ENCODE measurements around the gene MAP2K4. TPM values are rescaled to one million over a fixed set of nuclear protein-coding genes. Genes with fewer than 3 reads are reported as not detected.

The MAP2K4 gene
- total RNA-seq, 4 donors from 2014 or later: 23.1 to 31.9 (median 31.0) TPM

GRCh38 chr17:11986179-11986941 lies 34.3 kb upstream of the MAP2K4 start:
- no peaks in the 10 kb centered on the region for H3K9me3 ChIP-seq
- H3K27ac ChIP-seq (replicated peaks in 1 of 4): no peak overlapping the region
- intact Hi-C loops (cut with DNase I): loop anchor here (5.0 kb wide), 1 partner anchor 1109 kb away; no protein-coding TSS in a partner anchor
- no peak for DNase-seq (ENCODE audit: extremely low spot score)
- no peaks in the 10 kb centered on the region for H3K27me3 ChIP-seq
- H3K4me1 ChIP-seq: peaks cover 0 to 7% (median 5%) of the 10 kb centered on the region in 4 donors
- H3K4me3 ChIP-seq: no peak overlapping the region
- 87% methylated on average over 4 of the region's 4 CpGs for WGBS
- H3K36me3 ChIP-seq: peaks cover 35 to 75% (median 54%) of the 10 kb centered on the region in 4 donors
- TF ChIP-seq POLR2AphosphoS5 (IDR thresholded peaks at IDR 0.05) (no peak), EP300 (IDR thresholded peaks at IDR 0.05) (no peak), POLR2A (IDR thresholded peaks at IDR 0.05; ENCODE audit: low read depth) (no peak)
- TF ChIP-seq, protein P1, sequence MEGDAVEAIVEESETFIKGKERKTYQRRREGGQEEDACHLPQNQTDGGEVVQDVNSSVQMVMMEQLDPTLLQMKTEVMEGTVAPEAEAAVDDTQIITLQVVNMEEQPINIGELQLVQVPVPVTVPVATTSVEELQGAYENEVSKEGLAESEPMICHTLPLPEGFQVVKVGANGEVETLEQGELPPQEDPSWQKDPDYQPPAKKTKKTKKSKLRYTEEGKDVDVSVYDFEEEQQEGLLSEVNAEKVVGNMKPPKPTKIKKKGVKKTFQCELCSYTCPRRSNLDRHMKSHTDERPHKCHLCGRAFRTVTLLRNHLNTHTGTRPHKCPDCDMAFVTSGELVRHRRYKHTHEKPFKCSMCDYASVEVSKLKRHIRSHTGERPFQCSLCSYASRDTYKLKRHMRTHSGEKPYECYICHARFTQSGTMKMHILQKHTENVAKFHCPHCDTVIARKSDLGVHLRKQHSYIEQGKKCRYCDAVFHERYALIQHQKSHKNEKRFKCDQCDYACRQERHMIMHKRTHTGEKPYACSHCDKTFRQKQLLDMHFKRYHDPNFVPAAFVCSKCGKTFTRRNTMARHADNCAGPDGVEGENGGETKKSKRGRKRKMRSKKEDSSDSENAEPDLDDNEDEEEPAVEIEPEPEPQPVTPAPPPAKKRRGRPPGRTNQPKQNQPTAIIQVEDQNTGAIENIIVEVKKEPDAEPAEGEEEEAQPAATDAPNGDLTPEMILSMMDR (IDR thresholded peaks at IDR 0.05): no peak

- no peak for DNase-seq (ENCODE audit: extremely low spot score)
- WGBS: 30% methylated on average over 5 of the region's 5 CpGs
- intact Hi-C loops (cut with DNase I): loop anchor here (5.0 kb wide), 1 partner anchor 1110 kb away; no protein-coding TSS in a partner anchor
- Histone ChIP-seq H3K27me3 (no peaks in the 10 kb centered on the region), H3K9me3 (no peaks in the 10 kb centered on the region), H3K4me3 (no peak overlapping the region), H3K4me1 (peaks cover 0 to 7% (median 5%) of the 10 kb centered on the region in 4 donors), H3K36me3 (peaks cover 33 to 78% (median 58%) of the 10 kb centered on the region in 4 donors), H3K27ac (replicated peaks in 1 of 4) (no peak overlapping the region)
- no peak for TF ChIP-seq EP300 (IDR thresholded peaks at IDR 0.05)
- TF ChIP-seq, protein P1 (IDR thresholded peaks at IDR 0.05): peak; percentile 53 to 59 (median 54)
These were observed 33.7 kb upstream of the MAP2K4 start for GRCh38 chr17:11986942-11987329.

GRCh38 chr17:11990363-11990983 lies 30.2 kb upstream of the MAP2K4 start:
- Histone ChIP-seq H3K4me3 (no peak overlapping the region), H3K36me3 (peaks cover 15 to 53% (median 43%) of the 10 kb centered on the region in 4 donors), H3K27ac (replicated peaks in 1 of 4) (no peak overlapping the region), H3K9me3 (no peaks in the 10 kb centered on the region), H3K4me1 (peaks cover 0 to 8% (median 5%) of the 10 kb centered on the region in 4 donors), H3K27me3 (no peaks in the 10 kb centered on the region)
- DNase-seq (ENCODE audit: extremely low spot score): no peak
- intact Hi-C loops (cut with DNase I): no loop called here
- WGBS: 83% methylated on average over 7 of the region's 7 CpGs
- no peak for TF ChIP-seq POLR2A (IDR thresholded peaks at IDR 0.05; ENCODE audit: low read depth)
- TF ChIP-seq EP300 (IDR thresholded peaks at IDR 0.05): no peak
- TF ChIP-seq POLR2AphosphoS5 (IDR thresholded peaks at IDR 0.05): no peak
- TF ChIP-seq, protein P1 (IDR thresholded peaks at IDR 0.05): no peak

- Histone ChIP-seq H3K27me3 (no peaks in the 10 kb centered on the region), H3K36me3 (peaks cover 15 to 44% (median 40%) of the 10 kb centered on the region in 4 donors), H3K27ac (replicated peaks in 1 of 4) (no peak overlapping the region), H3K4me1 (peaks cover 6 to 15% (median 11%) of the 10 kb centered on the region in 4 donors), H3K9me3 (no peaks in the 10 kb centered on the region), H3K4me3 (no peak overlapping the region)
- intact Hi-C loops (cut with DNase I): no loop called here
- TF ChIP-seq POLR2A (IDR thresholded peaks at IDR 0.05; ENCODE audit: low read depth) (no peak), EP300 (IDR thresholded peaks at IDR 0.05) (no peak), POLR2AphosphoS5 (IDR thresholded peaks at IDR 0.05) (no peak)
- TF ChIP-seq, protein P1 (IDR thresholded peaks at IDR 0.05): no peak
- DNase-seq (ENCODE audit: extremely low spot score): no peak
- 67% methylated on average over 4 of the region's 4 CpGs for WGBS
These were observed 29.2 kb upstream of the MAP2K4 start for GRCh38 chr17:11991461-11991860.
